LoVo (cell line): ENCODE measurements around the gene EML2.

Source experiments
- DNase-seq: peaks from one replicate; pipeline ENCODE4 v3.0.0-alpha.2; 2016; ENCODE audit warnings: low spot score

The EML2 gene

DNA sequence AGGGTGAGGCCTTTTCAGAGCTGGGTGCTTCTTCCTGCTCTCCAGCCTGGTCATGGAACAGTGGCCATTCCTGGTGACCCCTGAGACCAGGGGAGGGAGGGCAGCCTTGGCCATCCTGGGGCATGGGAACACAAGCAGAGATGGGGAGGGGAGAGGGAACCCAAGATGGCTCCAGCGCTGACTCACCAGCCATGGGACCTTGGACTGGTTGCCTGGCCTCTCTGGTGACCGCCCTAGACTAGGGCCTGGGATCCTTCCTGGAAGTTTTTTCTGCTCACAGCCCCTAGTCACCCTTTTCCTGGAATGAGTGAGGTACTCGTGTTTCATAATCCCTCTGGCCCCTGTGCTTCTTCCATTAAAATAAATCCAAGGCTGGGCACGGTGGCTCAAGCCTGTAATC lies 51.3 kb downstream of the EML2 start:
- DNase-seq, result no peak

DNA sequence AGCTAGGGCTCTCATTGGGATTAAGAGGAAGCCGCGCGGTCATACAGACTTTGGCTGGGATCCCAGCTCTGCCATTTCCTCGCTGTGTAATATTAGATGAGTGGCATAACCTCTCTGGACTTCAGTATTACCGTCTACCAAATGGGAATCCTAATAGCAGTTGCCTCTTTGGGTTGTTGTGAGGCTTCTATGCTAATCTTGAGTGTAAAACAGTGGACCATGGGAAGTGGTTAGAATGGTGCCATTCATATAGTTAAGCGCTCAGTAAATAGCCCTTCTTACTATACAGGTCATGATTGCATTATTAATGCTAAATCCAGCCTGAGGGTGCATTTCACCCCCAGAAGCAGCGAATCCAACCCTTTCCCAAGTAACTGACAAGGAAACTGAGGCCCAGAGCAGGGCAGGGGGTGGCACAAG lies 54.0 kb downstream of the EML2 start:
- DNase-seq, result no peak

DNA sequence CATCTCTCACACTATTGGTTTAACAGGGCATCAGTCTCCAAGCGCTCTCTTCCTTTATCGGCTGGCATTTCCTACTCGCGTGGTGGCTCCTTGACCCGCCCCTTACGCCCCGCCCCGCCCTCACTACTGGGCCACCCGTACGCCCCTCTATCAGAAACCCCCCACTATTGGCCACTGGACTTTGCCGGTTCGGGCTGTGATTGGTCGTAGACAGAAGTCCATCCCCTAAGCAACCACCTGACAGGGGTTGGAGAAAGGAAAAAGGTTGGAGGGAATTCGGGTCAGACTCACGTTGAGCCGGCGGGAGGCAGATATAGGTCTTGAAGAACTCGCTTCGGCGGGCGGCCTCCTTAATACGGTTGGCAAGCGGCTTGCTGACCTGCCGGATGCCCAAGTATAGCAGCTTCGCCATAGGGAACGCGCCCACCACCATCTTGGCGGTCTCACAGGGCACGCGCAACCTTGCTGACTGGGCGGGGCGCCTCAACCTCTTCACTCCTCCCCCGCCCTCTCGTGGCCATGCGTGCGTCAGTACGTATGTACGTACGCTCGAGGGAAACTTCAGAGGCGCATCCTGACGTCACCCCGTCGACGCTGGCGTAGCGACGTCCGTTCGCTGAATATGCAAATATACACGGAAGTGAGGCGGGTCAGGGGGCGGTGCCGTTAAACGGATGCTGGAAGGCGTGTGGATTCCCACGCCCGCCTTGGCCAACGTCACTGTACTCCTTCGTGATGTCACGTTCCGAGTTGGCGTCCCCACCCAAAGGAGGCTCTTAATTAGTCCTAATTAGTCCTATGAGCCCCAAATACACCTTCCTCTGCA lies 54.7 kb downstream of the EML2 start, which contains the start of gene OPA3:
OPA3 (minus strand) TSS at position 471 of the 826 bp plus-strand sequence; CDS start at position 433, 38 bp downstream.
- peak; percentile 99 for DNase-seq

- DNase-seq, result no peak
Measured at GRCh38 chr19:45581576-45581975, 57.6 kb downstream of the EML2 start.

DNA sequence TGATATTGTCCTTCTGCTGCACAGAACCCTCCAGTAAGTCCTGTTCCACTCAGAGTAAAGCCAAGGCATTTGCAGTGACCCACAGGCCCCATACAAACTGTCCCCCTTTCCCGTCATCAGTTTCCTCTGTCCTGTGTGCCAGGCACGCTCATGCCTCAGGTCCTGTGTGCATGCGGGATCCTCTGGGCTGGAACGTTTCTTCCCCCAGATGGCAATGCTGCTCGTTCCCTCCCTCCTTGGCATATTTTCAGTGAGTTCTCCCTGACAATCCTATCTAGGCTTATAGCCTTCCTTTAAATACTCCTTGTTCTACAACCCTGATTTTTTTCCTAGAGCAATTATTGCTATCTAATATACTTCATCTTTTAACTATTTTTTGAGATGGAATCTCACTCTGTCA lies 60.3 kb downstream of the EML2 start:
- no peak for DNase-seq

DNA sequence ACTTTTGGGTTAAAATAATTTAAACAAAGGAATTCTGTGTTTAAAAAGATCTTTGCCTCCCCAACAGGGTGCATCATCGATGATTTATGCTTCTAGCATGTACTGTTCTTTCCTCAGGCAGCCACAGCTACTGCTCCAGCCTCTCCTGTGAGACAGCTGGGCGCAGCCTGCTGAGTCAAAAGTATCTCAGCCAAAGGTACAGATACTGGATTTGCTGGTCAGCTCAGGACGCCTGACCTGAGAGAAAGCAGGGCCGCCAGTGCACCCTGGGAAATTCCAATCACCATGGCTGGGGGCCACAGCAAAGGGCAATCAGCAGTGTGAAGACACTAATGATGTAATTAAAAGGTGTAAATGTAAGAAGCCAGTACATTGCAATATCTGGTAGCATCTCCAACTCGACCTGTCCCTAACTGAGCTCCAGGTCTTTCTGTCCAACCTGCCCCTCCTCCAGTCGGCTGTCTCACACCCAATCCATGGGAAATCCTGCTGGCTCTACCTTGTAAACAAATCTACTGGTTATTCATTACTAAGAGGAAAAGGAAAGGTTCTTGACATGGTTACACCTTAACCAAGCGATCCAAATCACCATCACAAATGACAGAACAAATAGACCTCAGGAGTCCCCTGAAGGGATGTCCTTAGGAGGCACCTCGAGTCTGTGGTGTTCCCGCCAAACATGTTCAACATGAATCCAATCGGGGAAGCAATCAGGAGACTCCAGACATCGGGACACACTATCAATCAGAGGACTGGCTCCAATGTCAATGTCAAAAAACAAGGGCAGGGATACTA lies 61.9 kb downstream of the EML2 start:
- DNase-seq, result peak; percentile 14

DNA sequence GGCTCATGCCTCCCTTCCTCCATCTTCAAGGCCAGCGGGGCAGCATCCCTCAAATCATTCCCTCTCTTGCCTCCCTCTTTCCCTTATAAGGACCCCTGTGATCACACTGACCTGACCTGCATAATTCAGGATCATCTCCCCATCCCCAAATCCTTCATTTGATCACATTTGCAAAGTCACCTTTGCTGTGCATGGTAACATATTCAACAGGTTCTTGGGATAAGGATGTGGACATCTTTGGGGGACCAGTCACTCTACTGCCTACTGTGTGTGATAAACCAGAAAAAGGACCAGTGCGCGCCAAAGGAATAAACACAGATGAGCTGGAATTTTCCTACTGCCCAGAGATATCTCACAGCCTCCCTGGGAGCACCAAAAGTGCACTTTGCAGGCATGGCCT lies 62.5 kb downstream of the EML2 start:
- DNase-seq, result no peak

- DNase-seq, result no peak
Measured at GRCh38 chr19:45575216-45575615, 64.0 kb downstream of the EML2 start.

- no peak for DNase-seq
Measured at GRCh38 chr19:45574526-45574925, 64.7 kb downstream of the EML2 start.

DNA sequence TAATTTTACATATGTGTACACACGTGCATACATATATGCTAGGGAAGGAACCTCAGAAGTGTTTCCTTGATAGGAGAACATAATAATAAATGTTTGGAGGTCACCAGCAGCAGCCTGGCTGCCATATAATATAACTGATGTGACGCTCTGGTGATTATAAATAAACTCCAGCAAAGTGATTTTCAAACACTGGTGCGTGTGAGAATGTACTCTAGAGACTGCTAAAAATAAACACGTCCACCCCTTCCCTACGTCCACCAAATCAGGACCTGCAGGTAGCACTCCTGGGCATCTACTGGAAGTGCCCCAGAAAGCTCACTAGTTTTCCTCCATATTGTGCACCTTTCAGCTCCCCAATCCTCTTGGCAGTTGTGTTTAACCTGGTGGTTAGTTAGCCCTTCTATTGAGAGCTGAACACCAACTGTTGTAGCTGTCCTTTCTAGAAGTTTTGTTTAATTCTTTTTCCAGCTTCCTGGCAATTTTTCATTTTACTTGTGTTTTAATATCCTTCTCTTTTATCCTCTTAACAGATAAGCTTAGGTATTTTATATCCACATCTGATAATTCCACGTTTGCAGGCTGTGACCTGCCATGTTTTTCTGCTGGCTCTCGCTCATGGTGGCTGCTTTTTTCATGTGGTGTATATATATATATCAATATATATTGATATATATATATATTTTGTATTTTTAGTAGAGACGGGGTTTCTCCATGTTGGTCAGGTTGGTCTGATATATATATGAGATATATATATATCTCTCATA lies 67.6 kb downstream of the EML2 start:
- DNase-seq, result no peak

DNA sequence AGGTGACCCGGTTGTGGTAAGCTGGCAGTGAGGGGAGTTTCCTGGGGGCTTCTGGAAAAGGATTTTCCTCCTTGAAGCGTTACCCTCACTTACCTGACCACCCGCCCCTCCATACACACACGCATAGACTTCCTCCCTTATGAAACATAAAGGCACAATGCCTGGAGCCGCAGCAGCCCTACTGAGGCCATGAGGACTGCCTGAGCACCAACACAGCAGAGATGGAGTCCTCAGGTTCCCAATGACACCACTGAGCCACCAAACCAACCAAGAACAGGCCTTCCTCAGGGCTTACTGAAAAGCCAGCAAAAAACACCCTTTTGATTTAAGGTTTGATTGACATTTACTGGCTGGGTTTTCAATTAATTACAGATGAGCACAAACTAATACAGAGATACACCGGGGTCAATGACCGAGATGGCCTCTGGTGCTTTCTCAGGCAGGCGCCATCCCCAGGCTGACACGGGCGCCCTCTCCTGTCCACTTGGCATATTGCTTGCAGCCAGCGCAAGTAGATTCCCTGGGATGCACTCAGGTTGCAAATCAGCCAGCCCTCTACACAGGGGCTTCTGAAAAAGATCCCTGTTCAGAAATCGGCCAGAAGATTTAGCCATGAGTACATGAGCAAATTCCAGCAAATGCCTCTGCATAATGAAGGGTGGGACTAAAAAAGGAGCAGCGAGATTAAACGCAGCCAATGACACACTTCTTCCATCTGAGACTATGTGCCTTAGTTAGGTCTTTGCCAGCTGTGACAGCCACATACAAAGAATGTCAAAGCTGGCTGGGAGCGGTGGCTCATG lies 69.4 kb downstream of the EML2 start:
- DNase-seq, result peak; percentile 57

- peak; percentile 83 for DNase-seq
Measured at GRCh38 chr19:45568732-45569131, 70.5 kb downstream of the EML2 start.

DNA sequence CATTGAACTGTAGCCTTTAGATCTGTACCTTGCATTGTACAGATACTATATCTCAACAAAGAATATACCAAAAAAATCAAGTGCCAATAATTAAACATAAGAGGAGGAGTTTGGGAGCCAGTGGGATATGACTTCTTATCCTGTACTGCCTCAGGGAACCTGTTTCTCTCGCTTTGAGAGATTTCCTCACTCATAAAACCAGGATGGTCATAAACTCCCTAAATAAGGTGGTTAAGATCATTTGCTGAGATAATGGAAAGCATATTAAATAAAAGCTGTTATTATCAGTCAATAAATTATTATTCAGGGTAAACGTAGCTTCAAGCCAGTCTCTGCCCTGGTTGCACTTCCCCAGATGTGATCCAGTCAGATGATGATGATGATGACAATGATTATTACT lies 71.6 kb downstream of the EML2 start:
- peak; percentile 9 for DNase-seq

DNA sequence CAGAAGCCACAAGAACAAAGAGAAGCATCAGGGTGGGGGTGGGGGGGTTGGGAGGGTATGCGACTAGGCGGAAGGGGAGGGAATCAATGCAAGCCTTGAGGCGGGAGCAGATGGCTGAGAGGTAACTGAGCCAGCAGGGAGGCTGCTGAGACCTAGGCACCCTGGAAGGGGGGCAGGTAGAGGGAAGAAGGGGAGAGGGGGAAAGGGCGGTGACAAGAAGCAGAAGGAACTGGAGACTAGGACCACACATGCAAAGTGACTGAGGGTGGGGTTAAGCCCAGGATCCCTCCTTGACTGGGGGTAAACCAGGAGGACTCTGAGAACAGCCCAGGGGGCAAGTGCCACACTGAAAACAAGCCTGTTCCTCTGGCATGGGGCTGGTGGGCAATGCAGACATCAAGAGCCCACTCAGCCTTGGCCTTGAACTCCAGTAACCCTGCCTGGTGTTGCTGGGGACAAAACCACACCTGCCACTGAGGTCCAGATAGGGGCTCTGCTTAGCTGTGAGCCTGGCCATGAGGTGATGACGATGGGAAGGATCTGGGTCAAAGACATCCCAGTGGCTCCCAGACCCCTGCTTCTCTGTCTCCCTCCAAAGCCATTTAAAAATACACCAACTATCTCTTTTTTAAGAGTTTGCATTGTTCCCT lies 74.9 kb downstream of the EML2 start:
- no peak for DNase-seq

DNA sequence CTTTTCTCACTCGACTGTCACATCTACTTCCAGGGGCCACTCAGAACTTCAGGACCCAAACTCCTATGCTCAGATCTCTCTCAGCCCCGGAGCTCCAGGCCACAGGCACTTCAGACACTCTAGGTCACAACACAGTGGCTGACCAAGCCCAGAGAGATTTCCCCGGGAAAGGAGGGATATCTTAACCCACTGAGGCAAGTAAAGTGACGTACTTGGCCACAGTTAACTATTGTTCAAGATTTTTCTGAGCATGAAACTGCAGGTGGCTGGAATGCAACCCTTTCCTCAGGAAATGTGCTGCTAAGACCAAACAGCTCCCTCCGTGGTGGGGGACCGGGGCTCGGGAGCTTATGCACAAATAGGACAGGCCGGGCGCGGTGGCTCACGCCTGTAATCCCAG lies 78.5 kb downstream of the EML2 start:
- DNase-seq, result no peak

- DNase-seq, result no peak
Measured at GRCh38 chr19:45560038-45560437, 79.2 kb downstream of the EML2 start.
